ENCODE results near the gene GRK5.

DNA sequence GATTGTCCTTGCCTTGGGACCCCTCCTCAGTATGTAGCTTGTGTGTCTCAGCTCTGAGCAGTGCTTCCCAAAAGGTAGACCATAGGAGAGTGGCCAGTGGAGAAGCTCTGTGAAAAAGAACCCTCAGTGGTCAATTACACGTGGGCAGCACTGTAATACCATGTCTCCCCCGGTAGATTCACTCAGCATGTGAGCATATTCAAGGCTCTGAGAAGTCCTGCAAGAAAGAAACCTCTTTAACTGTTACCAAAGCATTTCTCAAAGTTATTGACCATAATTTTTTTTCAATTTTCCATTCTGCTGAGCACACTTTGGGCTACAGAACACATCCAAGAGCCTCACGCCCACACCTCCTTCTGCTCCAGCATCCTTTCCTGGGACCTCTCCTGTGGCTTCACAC is 192.1 kb downstream of the GRK5 start:
- TF ChIP-seq CTCF (conservative IDR thresholded peaks at IDR 0.05; ENCODE audit: low read length) (no peak), EZH2phosphoT487 (IDR thresholded peaks at IDR 0.05; ENCODE audit: borderline replicate concordance) (no peak)

Data from Loucy (cell line).